COLO668 (cell line): ENCODE measurements around the gene TIMELESS.
"Not testable (repeated sequence)": the region's sequence is repeated elsewhere in the genome, so short reads cannot be mapped to it uniquely, and the experiment has no call there.

ENCODE experiments used
- DNase-seq: peaks from one replicate; lab custom pipeline; 2025; ENCODE audit not compliant: unreplicated experiment; lab: John Stamatoyannopoulos, UW

The TIMELESS gene

DNA sequence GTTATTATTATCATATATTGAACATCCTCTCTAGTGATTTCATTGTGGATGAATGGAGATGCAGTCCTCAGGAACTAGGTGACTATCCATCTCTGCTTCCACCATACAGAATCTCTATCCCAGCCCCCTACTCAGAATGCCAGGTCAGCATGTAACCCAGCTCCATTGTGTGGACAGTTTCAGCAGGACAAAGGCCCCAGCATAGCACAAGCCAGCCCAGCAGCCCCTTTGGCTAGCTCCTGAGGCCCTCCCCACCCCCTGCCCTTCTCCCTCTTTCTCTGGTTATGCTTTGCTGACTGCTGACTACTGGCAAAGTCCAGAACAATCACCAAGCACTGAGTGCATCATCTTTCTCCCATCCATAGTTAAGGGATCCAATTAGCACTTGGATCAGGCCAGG lies 13.3 kb upstream of the TIMELESS start:
- no peak for DNase-seq

DNA sequence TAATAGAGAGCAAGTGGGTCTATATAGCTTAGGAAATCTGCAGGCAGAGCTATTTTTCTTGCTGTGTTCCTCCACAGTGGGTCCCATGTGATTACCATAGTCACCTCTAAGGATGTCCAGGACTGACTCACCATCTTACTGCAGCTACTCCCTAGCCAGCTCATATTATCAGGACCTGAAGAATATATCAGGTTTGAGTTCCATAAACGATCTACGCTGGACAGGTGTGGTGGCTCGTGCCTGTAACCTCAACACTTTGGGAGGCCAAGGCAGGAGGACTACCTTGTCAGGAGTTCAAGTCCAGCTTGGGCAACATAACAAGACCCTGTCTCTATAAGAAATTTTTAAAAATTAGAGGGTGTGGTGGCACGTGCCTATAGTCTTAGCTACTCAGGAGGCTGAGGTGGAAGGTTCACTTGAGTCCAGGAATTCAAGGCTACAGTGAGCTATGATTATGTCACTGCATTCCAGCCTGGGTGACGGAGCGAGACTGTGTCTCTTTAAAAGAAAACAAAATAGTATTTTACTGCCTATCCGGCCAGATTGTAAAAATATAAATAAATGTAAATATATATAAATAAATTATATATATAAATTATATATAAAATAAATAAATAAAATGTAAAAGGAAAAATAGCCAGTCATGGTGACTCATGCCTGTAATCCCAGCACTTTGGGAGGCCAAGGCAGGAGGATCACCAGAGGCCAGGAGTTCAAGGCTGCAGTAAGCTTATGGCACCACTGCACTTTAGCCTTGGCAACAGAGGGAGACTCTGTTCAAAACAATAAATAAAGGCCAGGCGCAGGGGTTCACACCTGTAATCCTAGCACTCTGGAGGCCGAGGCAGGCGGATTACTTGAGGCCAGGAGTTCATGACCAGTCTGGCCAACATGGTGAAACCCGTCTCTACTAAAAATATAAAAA lies 12.3 kb upstream of the TIMELESS start:
- no peak for DNase-seq

- no peak for DNase-seq
Observed at GRCh38 chr12:56457817-56458216, 8.6 kb upstream of the TIMELESS start.

- no peak for DNase-seq
Observed at GRCh38 chr12:56454557-56454956, 5.3 kb upstream of the TIMELESS start, which contains the start of gene MIP. Gene MIP, minus strand, starts transcription at chr12:56454657. Its CDS starts 44 bp downstream, at chr12:56454613.

- DNase-seq = no peak
Observed at GRCh38 chr12:56451147-56451546, 1.9 kb upstream of the TIMELESS start.

- DNase-seq = no peak
Observed at GRCh38 chr12:56450241-56450640, 1.0 kb upstream of the TIMELESS start.

DNA sequence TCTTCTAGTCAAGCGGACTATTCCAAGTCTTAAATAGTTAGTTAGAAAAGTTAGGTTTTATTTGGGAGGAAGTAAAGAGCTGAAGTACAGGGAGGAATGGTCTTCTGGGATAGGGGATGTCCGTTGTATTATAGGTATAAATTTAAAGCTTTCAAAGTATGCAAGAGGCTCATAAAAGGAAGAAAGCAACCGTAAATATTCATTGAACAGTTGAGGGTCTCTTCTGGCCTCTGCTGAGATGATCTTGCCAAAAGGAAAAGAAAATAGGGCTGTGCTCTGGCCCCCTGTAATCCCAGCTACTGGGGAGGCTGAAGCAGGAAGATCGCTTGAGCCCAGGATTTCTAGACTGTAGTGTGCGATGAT lies 377 bp upstream of the TIMELESS start:
- DNase-seq = no peak

DNA sequence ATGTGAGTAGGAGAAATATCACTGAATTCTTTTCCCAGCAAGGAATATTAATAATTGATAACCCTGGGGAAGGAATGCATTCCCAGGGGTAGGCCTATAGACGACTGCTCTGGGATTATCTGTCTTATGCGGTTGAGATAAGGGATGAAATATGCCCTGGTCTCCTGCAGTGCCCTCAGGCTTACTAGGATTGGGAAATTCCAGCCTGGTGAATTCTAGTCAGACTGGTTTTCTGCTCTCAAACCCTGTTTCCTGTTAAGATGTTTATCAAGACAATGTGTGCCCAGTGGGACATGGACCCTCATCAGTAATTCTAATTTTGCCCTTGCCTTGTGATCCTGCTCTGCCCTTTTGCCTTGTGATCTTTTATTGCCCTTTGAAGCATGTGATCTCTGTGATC lies 6.0 kb downstream of the TIMELESS start:
- DNase-seq = not testable (repeated sequence)

DNA sequence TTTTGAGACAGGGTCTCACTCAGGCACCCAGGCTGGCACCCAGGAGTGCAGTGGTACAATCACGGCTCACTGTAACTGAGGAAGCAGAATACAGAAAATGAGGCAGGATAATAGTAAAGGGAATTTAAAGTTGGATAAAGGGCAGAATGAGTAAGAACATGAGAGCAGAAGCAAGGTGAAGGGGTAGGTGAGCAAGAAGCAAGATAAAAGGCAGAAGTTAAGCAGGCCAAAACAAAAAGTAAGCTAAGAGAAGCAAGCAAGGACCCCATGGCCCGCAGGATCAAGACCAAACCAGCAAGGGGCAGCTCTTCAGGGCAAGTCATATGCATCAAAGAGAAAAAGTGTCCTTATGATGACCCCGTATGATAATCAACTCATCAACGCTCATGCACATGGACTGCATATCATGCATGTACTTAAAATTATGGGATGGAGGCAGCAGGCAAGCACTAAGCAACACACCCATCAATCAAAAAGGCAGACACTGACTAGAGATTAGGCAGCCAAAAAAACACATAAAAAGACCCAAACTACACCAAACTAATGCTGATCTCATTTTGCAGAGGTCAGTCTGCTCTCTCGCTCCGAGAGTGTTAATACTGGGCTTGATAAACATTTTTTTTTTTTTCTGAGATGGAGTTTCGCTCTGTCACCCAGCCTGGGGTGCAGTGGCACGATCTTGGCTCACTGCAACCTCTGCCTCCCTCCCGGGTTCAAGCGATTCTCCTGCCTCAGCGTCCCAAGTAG lies 11.6 kb downstream of the TIMELESS start:
- no peak for DNase-seq

GRCh38 chr12:56434828-56435227 lies 14.4 kb downstream of the TIMELESS start:
- no peak for DNase-seq

- no peak for DNase-seq
Observed at GRCh38 chr12:56431850-56432249, 17.4 kb downstream of the TIMELESS start.

- no peak for DNase-seq
Observed at GRCh38 chr12:56431288-56431687, 17.9 kb downstream of the TIMELESS start.

- no peak for DNase-seq
Observed at GRCh38 chr12:56425940-56426438, 23.2 kb downstream of the TIMELESS start.

- no peak for DNase-seq
Observed at GRCh38 chr12:56425193-56425592, 24.0 kb downstream of the TIMELESS start.

- DNase-seq = no peak
Observed at GRCh38 chr12:56420411-56420810, 28.8 kb downstream of the TIMELESS start.

DNA sequence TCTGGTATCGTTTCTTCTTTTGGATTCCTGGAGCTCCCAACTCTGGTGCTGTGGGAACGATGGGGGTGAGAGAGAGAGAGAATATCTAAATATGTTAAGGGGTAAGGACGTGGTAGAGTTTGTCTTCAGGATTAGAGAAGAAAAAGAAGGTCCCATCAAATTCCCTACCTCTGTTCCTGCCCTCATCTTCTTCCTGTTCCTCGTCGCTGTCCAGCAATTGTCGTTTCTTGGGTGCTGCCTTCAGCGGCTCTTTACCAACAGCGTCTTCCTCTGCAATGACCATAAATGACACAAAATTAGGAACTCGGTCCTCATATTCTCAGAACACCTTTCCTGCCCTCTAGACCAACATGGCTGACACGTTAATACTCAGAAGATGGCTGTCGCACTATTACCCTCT lies 31.5 kb downstream of the TIMELESS start:
- DNase-seq = no peak

- DNase-seq = no peak
Observed at GRCh38 chr12:56414401-56414800, 34.8 kb downstream of the TIMELESS start.

GRCh38 chr12:56413392-56413791 lies 35.8 kb downstream of the TIMELESS start:
- DNase-seq = no peak

DNA sequence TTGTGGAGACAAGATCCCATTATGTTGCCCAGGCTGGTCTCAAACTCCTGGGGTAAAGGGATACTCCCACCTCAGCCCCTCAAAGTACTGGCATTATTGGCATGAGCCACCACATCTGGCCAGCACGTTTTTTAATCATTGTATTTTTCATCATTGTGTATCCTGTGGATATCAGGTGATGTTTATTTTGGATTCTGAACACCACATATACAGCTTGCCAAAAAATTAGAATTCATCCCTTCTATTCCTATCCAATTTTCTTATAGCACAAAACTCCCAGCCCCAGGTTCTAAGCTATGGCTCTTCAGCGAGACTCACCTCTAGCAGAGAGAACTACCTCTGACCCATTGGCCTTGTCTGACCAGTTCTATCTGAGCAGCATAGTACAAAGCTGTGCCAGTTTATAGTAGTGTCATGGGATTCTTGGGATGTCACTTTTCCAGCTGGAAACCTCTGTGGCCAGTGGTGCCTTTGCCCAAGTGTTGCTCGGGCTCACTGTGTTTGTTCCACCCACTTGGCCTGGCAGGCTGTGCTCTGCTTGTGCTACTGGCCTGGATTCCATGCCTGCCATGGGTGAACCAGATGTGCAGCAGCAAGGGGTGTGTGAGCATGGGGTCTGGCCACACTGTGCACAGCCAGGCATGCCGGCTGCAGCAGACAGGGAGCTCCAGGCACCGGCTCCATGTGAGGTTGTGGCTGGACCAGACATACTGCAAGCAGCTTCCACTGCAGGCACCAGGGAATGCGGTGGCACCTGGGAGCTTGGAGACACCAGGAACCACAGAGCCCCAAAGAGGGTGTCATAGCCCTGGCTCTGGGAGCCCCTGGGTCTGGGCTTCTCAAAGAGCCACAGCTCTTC lies 37.2 kb downstream of the TIMELESS start:
- DNase-seq = no peak

GRCh38 chr12:56410768-56411167 lies 38.5 kb downstream of the TIMELESS start:
- no peak for DNase-seq

DNA sequence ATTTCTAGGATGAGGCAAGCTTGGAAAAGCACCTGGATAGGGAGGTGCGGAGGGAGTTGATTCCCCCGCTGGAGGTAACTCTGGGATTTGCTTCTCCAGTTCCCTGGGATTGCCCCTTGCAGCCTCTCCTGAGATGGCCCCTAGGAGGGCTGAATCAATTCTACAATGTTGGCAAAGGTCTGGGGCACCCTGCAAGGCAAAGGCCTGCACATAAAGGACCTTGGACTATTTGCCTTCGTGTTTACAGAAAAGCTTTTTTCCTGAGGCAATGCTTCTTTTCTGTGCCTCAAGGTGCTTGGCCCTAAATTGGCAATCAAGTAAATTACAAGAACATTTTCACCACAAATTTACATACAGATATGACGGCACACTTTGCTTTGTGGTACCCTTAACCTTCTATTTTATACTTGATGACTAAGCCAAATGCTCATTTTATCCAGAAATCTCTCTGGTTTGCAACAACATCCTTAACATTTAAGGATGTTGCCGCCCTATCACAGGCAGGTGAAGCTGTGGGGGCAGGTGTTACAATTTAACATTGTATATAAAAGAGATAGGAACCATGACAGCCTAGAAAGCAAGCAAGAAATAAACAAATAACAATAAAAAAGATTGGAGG lies 40.3 kb downstream of the TIMELESS start:
- DNase-seq = no peak
